Glutamatergic neuron (in vitro differentiated cells): ENCODE data around the gene CSRNP2. TPM values are rescaled to one million over a fixed set of nuclear protein-coding genes. Genes with fewer than 3 reads are reported as not detected.

Experiments used
- DNase-seq: peaks from one replicate; pipeline ENCODE4 v3.0.0; 2022
- H3K27ac Mint-ChIP-seq: one replicate; pipeline ENCODE4 v1.8.0; 2020; ENCODE audit warnings: mild to moderate bottlenecking, mixed read lengths, inconsistent platforms; ENCODE audit not compliant: unreplicated experiment
- H3K27me3 Mint-ChIP-seq: one replicate; pipeline ENCODE4 v1.8.0; 2020; ENCODE audit warnings: mild to moderate bottlenecking, moderate library complexity, mixed read lengths, inconsistent platforms; ENCODE audit not compliant: unreplicated experiment
- H3K36me3 Mint-ChIP-seq: one replicate; pipeline ENCODE4 v1.8.0; 2020; ENCODE audit warnings: mild to moderate bottlenecking, mixed read lengths, inconsistent platforms; ENCODE audit not compliant: unreplicated experiment
- H3K4me1 Mint-ChIP-seq: one replicate; pipeline ENCODE4 v1.8.0; 2020; ENCODE audit warnings: mild to moderate bottlenecking, low read depth, mixed read lengths, inconsistent platforms; ENCODE audit not compliant: unreplicated experiment
- H3K4me3 Mint-ChIP-seq: one replicate; pipeline ENCODE4 v1.8.0; 2020; ENCODE audit warnings: mild to moderate bottlenecking, mixed read lengths, inconsistent platforms; ENCODE audit not compliant: unreplicated experiment
- H3K9me3 Mint-ChIP-seq: one replicate; pipeline ENCODE4 v1.8.0; 2020; ENCODE audit warnings: mild to moderate bottlenecking, moderate library complexity, mixed read lengths, inconsistent platforms; ENCODE audit not compliant: unreplicated experiment
- total RNA-seq: library from RNA; stranded (reverse); fragmentation: NEBNext Ultra II Directional; extraction: Animal tissue kit (Norgen Biotek cat#: 25700); gene quantifications from one replicate; pipeline ENCODE4 v1.2.1, GENCODE V29; 2021; ENCODE audit not compliant: unreplicated experiment
- TF ChIP-seq, protein P1 (sequence below): fragments of 200-600 bp; sonication (generic); IDR thresholded peaks from one replicate; pipeline ENCODE4 v1.5.0; 2021; ENCODE audit not compliant: partially characterized antibody, unreplicated experiment

CSRNP2 gene
- total RNA-seq, 1 donor from 2014 or later: 90.6 TPM

DNA sequence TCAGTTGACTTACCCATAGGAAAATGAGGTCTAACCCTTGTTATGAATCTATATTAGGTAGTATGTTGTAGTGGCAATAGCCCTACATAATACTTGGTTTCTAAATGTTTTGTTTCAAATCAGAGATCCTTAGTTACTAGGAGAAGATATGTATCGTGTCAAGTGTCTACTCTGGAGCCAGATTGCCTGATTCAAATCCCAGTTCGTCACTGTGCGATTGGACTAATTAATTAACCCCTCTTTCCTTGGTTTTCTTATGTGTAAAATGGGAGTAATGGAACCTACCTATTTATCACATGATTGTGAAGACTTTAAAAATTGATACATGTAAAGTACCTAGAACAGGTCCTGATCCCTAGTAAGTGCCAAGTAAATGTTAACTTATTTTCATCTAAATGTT, 33.9 kb downstream of the CSRNP2 start:
- no peak overlapping the region for H3K27ac Mint-ChIP-seq
- H3K27me3 Mint-ChIP-seq: peaks cover 5% of the 10 kb centered on the region
- H3K4me3 Mint-ChIP-seq: no peak overlapping the region
- H3K36me3 Mint-ChIP-seq: no peaks in the 10 kb centered on the region
- H3K9me3 Mint-ChIP-seq: peaks cover 4% of the 10 kb centered on the region
- no peak for DNase-seq
- TF ChIP-seq, protein P1, sequence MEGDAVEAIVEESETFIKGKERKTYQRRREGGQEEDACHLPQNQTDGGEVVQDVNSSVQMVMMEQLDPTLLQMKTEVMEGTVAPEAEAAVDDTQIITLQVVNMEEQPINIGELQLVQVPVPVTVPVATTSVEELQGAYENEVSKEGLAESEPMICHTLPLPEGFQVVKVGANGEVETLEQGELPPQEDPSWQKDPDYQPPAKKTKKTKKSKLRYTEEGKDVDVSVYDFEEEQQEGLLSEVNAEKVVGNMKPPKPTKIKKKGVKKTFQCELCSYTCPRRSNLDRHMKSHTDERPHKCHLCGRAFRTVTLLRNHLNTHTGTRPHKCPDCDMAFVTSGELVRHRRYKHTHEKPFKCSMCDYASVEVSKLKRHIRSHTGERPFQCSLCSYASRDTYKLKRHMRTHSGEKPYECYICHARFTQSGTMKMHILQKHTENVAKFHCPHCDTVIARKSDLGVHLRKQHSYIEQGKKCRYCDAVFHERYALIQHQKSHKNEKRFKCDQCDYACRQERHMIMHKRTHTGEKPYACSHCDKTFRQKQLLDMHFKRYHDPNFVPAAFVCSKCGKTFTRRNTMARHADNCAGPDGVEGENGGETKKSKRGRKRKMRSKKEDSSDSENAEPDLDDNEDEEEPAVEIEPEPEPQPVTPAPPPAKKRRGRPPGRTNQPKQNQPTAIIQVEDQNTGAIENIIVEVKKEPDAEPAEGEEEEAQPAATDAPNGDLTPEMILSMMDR: no peak
- peaks cover 5% of the 10 kb centered on the region for H3K4me1 Mint-ChIP-seq

DNA sequence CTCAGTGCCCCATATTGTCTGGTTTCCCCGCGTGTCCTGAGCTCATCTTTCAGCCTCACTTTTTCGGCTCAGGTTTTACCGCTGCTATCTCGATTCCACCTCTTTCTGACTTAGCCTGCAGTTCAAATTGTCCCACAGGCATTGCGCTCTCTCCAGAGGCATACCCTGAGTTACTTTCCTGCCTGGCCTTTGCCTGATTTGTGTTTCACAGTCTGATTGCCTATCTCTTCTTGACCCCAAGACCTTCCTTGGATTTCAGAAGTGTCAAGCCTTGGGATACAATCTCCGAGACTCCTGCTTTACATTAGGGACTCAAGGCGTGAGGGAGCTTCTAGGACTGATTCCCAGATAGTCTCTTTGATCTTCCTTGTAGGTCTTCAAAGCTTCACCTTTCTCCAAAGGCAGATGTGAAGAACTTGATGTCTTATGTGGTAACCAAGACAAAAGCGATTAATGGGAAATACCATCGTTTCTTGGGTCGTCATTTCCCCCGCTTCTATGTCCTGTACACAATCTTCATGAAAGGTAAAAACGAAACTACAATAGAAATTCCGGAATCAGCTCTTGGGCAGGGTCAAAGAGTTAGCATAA, 34.6 kb downstream of the CSRNP2 start:
- no peak for DNase-seq
- Mint-ChIP-seq H3K36me3 (no peaks in the 10 kb centered on the region), H3K4me1 (peaks cover 5% of the 10 kb centered on the region), H3K4me3 (peak overlapping the region; percentile 97), H3K27me3 (peaks cover 5% of the 10 kb centered on the region), H3K9me3 (peaks cover 4% of the 10 kb centered on the region), H3K27ac (peak overlapping the region; percentile 95)
- TF ChIP-seq, protein P1: no peak

DNA sequence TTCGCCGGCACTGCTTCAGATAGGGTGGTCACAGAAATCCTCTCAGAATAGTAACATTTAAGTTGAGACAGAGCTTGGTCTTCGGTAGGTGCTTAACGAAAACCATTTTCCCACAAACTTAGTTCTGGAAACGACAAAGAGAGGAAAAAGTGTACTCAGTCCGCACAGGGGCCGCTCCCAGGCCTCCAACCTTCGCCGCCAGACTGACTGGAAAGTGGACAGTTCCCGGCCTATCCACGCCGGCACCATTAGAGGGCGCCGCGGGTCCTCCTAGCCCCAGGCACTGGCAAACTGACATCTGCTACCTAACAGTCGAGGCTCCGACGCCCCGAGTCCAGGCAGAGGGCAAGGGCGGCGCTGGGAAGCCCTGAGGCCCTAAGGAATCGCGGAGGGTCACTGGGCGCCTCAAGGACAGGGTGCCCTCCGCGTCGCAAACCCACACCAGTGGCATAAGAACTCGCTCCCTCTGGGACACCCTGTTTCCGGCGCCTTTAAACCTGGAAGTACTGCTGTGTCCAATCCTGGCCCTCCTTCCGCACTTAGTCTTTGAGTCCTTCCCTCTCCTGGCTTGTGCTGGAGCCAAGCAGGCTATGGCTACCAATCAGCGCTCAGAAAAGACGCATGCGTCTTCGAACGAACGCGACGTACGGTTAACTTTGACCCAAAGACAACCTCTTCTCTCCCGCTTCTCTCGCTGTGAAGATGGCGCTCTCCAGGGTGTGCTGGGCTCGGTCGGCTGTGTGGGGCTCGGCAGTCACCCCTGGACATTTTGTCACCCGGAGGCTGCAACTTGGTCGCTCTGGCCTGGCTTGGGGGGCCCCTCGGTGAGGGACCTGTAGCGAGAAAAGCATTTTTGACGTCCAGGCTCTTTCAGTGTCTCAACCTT, 35.5 kb downstream of the CSRNP2 start, which contains the start of gene LETMD1:
Gene LETMD1, plus strand, starts transcription at position 673 of the 886 bp plus-strand sequence. Its CDS starts 30 bp downstream, at position 703.
- Mint-ChIP-seq H3K9me3 (peaks cover 4% of the 10 kb centered on the region), H3K27ac (peak within 1 kb of the TSS; percentile 95), H3K27me3 (peaks cover 5% of the 10 kb centered on the region), H3K4me3 (peak within 1 kb of the TSS; percentile 97), H3K4me1 (peaks cover 5% of the 10 kb centered on the region), H3K36me3 (no peaks in the 10 kb centered on the region)
- TF ChIP-seq, protein P1: peak; percentile 85
- DNase-seq: peak; percentile 89

DNA sequence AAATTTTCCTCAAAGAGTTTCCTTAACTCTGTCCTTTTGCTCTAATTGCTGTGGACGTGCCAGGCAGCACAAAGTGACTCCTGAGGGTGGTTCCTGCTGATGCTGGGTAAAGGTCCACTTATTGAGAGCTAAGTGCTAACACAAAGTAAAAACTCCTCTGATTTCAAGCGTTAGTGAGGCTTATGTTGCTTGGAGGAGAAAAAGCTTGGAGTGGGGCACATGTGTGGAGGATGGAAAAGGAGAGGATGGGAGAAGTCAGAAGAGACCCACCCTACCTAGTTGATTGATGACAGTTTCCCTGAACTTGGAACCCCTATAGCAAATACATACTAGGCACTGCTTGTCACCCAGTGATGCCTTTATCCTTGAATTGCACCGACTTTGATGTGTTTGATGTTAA, 47.1 kb downstream of the CSRNP2 start:
- Mint-ChIP-seq H3K27me3 (no peaks in the 10 kb centered on the region), H3K36me3 (no peaks in the 10 kb centered on the region), H3K27ac (no peak overlapping the region), H3K4me3 (no peak overlapping the region), H3K4me1 (no peaks in the 10 kb centered on the region), H3K9me3 (no peaks in the 10 kb centered on the region)
- no peak for DNase-seq
- TF ChIP-seq, protein P1: no peak
